Naive B cell (primary cell): Measurements from ENCODE around the gene MAPKAPK3. TPM values are rescaled to one million over a fixed set of nuclear protein-coding genes. Genes with fewer than 3 reads are reported as not detected.
"Not testable (repeated sequence)": the region's sequence is repeated elsewhere in the genome, so short reads cannot be mapped to it uniquely, and the experiment has no call there.

Experiments used
- ATAC-seq, 2 donors: fragments of 150-1000 bp; cut with Tn5 transposase; 2 replicates each; pipeline ENCODE4 v1.10.0; 2021; ENCODE audit warnings: low read depth in 2 of 2, mild to moderate bottlenecking in 2 of 2, moderate library complexity in 2 of 2
- DNase-seq: peaks from one replicate; pipeline ENCODE4 v3.0.0; 2022
- H3K27ac Mint-ChIP-seq, 6 donors: one replicate each; pipeline ENCODE4 v1.8.0; 2020 to 2022; ENCODE audit warnings: mild to moderate bottlenecking in 6 of 6, mixed read lengths in 6 of 6, moderate library complexity in 5 of 6, inconsistent platforms in 2 of 6
- H3K27me3 Mint-ChIP-seq, 3 donors: one replicate each; pipeline ENCODE4 v1.8.0; 2021 to 2022; ENCODE audit warnings: mixed read lengths in 3 of 3, mild to moderate bottlenecking in 1 of 3
- H3K36me3 Mint-ChIP-seq, 2 donors: one replicate each; pipeline ENCODE4 v1.8.0; 2020 to 2022; ENCODE audit warnings: mixed read lengths in 2 of 2, inconsistent platforms in 1 of 2, mild to moderate bottlenecking in 1 of 2
- H3K4me1 Mint-ChIP-seq, 3 donors: one replicate each; pipeline ENCODE4 v1.8.0; 2020 to 2022; ENCODE audit warnings: mixed read lengths in 3 of 3, inconsistent platforms in 1 of 3, mild to moderate bottlenecking in 1 of 3, moderate library complexity in 1 of 3
- H3K4me3 Mint-ChIP-seq, 8 donors: one replicate each; pipeline ENCODE4 v1.8.0; 2020 to 2022; ENCODE audit warnings: mild to moderate bottlenecking in 8 of 8, mixed read lengths in 8 of 8, moderate library complexity in 8 of 8, inconsistent platforms in 2 of 8
- H3K9me3 Mint-ChIP-seq, 7 donors: one replicate each; pipeline ENCODE4 v1.8.0; 2020 to 2022; ENCODE audit warnings: mixed read lengths in 7 of 7, mild to moderate bottlenecking in 5 of 7, inconsistent platforms in 2 of 7, moderate library complexity in 1 of 7
- polyA plus RNA-seq, 6 donors: library from polyadenylated mRNA; unstranded; fragments of 300-500 nt; fragmentation: Illumina TruSeq; gene quantifications; one replicate each; pipeline ENCODE4 v1.2.3, GENCODE V29; 2021; ENCODE audit warnings: low read depth in 6 of 6

MAPKAPK3 gene
- polyA plus RNA-seq, 6 donors from 2014 or later: 14.6 to 26.8 (median 19.3) TPM

DNA sequence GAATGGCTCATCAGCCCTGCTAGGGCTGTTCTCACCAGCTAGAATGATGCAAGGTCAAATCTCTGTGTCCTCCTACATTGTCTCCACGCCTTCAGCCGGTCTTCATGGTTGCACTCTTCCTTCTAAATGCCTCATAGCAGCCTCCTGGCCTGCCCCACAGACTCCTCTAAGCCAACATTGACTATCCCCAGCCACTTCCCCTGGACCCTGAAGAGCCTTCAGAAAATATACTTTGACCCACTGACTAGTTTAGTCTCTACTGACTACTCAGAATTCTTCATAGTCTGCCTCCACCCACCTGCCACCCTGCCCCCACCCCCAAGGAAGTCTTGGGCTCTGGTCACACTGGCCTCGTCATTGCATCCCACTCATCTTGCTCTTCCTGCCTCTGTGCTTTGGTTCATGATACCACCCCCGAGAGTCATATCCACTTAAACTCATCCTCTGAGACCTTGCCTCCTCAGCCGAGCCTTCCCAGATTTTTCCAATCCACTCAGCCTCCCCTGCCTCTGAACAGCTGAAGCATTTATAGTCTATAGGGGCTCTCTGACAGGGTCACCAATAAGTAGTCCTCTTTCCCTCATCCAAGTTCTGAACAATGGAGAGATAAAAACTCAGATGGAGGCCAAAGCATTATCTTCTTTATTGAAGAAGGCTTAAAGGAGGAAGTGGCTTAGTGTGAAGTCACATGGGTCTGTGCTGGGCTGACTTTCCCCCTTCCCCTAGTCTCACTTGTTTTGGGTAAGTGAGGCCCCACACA lies 48.3 kb downstream of the MAPKAPK3 start:
- no peaks in the 10 kb centered on the region for H3K9me3 Mint-ChIP-seq
- DNase-seq (no peak), ATAC-seq (no peak)
- peak overlapping the region in 2 of 6 donors; percentile 6 to 10 for H3K27ac Mint-ChIP-seq
- peak overlapping the region in 1 of 8 donors; percentile 2 for H3K4me3 Mint-ChIP-seq
- H3K36me3 Mint-ChIP-seq: no peaks in the 10 kb centered on the region
- peaks cover 1 to 5% (median 4%) of the 10 kb centered on the region in 3 donors for H3K4me1 Mint-ChIP-seq
- H3K27me3 Mint-ChIP-seq: peaks cover 0 to 9% (median 5%) of the 10 kb centered on the region in 3 donors

DNA sequence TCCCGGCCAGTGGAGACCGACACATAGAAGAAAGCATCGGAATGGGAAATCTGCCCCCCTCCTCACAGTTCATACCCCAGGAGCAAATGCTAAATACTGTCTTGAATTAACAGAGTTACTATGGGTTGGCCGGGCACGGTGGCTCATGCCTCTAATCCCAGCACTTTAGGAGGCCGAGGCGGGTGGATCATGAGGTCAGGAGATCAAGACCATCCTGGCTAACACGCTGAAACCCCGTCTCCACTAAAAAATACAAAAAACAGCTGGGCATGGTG lies 48.8 kb downstream of the MAPKAPK3 start:
- DNase-seq, H3K4me1 Mint-ChIP-seq, H3K36me3 Mint-ChIP-seq, H3K4me3 Mint-ChIP-seq, H3K9me3 Mint-ChIP-seq, H3K27me3 Mint-ChIP-seq, ATAC-seq: not testable (repeated sequence)
- H3K27ac Mint-ChIP-seq: peak overlapping the region in 1 of 6 donors; percentile 58

DNA sequence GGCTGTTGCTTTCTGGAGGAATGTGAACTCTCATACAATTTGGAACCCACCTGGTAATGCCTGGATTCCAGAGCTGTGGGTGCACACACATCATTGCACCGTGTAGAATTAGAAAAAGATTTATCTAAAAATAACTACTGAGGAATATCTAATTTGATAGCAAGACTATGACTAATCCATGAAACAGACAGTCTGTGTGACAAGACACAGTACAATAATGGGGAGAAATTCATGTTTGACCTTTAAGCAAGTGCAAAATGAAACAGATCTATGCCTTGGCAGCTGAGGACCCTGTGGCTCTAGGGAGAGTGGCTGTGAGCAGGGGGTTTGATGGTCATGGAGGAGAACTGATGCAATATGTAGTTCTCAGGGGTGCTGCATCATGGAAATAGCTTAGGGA lies 49.9 kb downstream of the MAPKAPK3 start:
- no peak overlapping the region for H3K27ac Mint-ChIP-seq
- peaks cover 1 to 5% (median 4%) of the 10 kb centered on the region in 3 donors for H3K4me1 Mint-ChIP-seq
- peaks cover 5 to 12% (median 10%) of the 10 kb centered on the region in 3 donors for H3K27me3 Mint-ChIP-seq
- no peak overlapping the region for H3K4me3 Mint-ChIP-seq
- no peaks in the 10 kb centered on the region for H3K36me3 Mint-ChIP-seq
- DNase-seq: no peak
- ATAC-seq: no peak
- no peaks in the 10 kb centered on the region for H3K9me3 Mint-ChIP-seq

DNA sequence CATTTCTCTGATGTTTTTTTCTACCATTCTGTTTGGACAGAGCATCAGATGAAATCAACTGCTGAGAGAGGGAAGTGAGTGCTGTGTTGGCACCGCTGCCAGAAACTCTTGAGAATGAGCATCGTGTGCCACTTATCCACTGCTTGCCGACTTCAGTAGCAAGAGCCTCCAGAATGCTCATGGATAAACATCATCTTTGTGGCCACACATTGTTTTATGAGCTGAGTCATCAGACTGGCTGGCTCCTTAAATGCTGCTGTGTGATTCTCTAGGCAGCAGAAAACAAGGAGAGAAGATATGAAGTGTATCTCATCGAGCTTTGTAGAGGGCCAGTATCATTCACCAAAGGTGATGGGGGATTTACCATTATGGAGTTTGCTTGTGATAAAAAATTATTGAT lies 54.4 kb downstream of the MAPKAPK3 start:
- ATAC-seq: no peak
- no peaks in the 10 kb centered on the region for H3K9me3 Mint-ChIP-seq
- H3K4me1 Mint-ChIP-seq: peaks cover 4 to 7% (median 6%) of the 10 kb centered on the region in 3 donors
- H3K36me3 Mint-ChIP-seq: no peaks in the 10 kb centered on the region
- H3K27me3 Mint-ChIP-seq: peaks cover 26 to 38% (median 35%) of the 10 kb centered on the region in 3 donors
- H3K27ac Mint-ChIP-seq: no peak overlapping the region
- DNase-seq: no peak
- H3K4me3 Mint-ChIP-seq: no peak overlapping the region

DNA sequence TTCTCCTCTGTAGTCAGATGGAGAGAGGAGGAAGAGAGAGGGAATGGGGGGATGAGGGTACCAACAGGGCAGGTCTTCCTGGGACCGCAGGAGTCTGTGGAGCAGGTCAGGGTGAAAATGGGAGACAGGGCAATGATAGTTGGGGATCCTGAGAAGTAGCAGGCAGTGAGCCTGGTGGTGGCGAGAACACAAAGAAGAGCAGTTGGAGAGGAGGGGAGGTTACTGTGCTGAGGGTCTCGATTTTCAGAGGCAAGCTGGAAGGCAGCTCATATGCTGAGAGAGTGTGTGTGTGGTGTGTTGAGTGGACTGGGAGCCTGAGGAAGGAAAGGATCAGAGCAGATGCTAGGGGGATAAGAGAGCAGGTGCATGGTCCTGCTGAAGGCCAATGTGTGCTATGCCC lies 55.7 kb downstream of the MAPKAPK3 start:
- Mint-ChIP-seq H3K4me1 (peaks cover 4 to 7% (median 6%) of the 10 kb centered on the region in 3 donors), H3K9me3 (no peaks in the 10 kb centered on the region), H3K27ac (no peak overlapping the region), H3K4me3 (peak overlapping the region in 2 of 8 donors; percentile 48 to 70), H3K27me3 (peaks cover 28 to 45% (median 33%) of the 10 kb centered on the region in 3 donors), H3K36me3 (no peaks in the 10 kb centered on the region)
- no peak for ATAC-seq
- DNase-seq: no peak

DNA sequence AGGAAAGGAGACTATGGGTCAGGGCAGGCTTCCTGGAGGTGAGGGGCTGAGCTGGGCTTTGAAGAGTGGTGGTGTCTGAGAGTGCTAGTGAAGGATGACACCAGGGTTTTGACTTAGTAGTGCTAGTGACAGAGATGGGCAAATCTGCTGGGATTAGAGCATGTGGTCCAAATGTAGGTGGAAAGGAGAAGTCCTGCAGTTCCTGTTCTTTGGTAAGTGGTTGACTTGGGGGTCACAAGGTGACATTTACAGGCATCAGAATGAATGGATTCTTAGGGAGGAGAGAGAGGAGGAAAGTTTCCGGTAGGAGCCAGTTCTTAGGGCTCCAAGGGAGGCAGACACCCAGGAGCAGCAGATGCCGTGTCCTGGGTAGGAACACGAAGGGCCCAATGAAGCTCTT lies 57.0 kb downstream of the MAPKAPK3 start:
- Mint-ChIP-seq H3K36me3 (no peaks in the 10 kb centered on the region), H3K27me3 (peaks cover 34 to 53% (median 42%) of the 10 kb centered on the region in 3 donors), H3K27ac (no peak overlapping the region), H3K9me3 (no peaks in the 10 kb centered on the region), H3K4me1 (peaks cover 4 to 7% (median 6%) of the 10 kb centered on the region in 3 donors), H3K4me3 (peak overlapping the region; percentile 61 to 85 (median 74))
- no peak for DNase-seq
- no peak for ATAC-seq

DNA sequence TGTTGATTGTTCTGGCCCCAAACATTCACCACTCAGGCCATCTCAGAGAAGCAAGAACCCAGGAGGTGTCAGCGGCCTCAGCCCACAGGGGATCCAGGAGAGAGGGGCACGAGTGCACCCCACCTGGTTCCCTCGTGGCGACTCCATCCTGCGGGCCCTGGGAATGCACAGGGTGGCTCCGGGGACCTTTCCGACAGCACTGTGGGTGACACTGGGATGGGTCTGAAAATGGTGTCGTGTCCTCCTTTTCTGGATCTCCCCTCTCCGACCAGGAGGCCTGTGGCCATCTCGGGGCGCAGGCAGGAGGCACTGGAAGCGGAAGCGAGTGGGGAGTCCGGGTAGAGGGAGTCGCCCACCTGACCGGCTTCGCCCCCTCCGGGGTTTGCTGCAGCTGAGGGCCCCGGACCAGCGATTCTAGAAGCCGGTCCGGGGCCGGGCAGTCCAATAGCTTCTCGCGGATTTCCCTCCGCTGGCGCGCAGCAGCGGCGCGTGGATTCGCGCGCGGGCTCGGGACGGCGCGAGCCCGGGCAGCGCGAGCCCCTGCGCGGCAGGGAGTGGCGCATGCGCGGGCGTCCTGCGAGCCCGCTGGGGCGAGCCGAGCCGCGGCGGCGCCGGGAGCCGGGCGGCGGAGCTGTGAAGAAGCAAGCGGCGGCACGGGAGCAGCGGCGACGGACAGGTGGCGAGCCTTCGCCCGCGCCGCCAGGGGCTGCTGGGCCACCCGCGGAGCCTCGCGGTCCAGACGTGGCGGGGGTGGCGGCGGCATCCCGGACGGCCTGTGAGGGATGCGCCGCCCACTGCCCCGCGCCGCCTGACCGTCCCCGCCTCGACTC lies 57.6 kb downstream of the MAPKAPK3 start, which contains the start of gene DOCK3:
TSS of gene DOCK3 (plus strand) at position 579 of the 830 bp plus-strand sequence. CDS start 337 bp downstream, outside the sequence.
- Mint-ChIP-seq H3K27ac (peak within 1 kb of the TSS in 1 of 6 donors; percentile 64), H3K4me3 (peak within 1 kb of the TSS; percentile 65 to 85 (median 79))

DNA sequence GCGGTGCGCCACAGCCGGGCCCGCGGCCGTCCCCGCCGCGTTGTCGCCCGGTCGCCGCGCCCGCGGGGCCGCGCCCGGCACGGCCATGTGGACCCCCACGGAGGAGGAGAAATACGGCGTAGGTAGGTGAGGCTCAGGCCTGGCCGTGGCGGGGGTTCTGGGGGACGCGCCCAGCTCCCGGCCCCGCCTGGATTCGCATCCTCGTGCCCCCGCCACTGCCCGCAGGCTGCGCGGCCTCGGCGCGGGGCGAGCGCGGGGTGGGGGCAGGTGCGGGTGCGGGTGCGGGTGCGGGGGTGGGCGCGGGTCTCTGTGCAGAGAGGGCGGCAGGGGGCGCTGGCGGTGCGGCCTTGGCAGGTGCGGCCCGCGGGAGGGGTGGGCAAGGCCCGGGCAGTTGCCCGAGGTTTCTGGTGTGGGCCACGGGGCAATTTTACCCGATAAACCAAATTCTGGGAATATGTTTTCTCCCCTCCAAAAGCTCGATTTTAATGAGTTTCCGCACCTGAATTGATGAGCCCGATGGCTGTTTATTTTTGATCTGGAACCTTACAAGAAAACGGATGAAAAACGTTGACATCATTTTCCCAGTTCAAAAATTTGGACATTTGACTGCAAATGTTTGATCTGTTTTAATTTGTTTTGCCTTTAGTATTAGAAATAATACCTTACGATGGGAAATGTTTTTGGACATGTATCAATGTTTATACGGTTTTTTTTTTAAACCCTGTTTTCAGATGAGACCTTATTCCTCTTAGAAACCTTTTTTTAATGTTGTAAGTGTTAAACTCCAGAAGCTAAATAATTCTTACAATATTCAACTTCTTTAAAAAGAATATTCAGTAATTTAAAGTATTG lies 58.5 kb downstream of the MAPKAPK3 start:
- Mint-ChIP-seq H3K4me1 (peaks cover 4 to 7% (median 6%) of the 10 kb centered on the region in 3 donors), H3K27me3 (peaks cover 42 to 53% (median 42%) of the 10 kb centered on the region in 3 donors), H3K36me3 (no peaks in the 10 kb centered on the region), H3K4me3 (peak overlapping the region; percentile 65 to 85 (median 76)), H3K27ac (peak overlapping the region in 1 of 6 donors; percentile 64), H3K9me3 (no peaks in the 10 kb centered on the region)
- DNase-seq (peak; percentile 18), ATAC-seq (peak; percentile 62)

More for the DNA sequence above, 57.6 kb downstream of the MAPKAPK3 start, which contains the start of gene DOCK3:
- H3K27me3 Mint-ChIP-seq: peaks cover 38 to 53% (median 42%) of the 10 kb centered on the region in 3 donors
- H3K36me3 Mint-ChIP-seq: no peaks in the 10 kb centered on the region
- no peaks in the 10 kb centered on the region for H3K9me3 Mint-ChIP-seq
- ATAC-seq (peak; percentile 82 to 85), DNase-seq (peak; percentile 42)
- H3K4me1 Mint-ChIP-seq: peaks cover 4 to 7% (median 6%) of the 10 kb centered on the region in 3 donors

DNA sequence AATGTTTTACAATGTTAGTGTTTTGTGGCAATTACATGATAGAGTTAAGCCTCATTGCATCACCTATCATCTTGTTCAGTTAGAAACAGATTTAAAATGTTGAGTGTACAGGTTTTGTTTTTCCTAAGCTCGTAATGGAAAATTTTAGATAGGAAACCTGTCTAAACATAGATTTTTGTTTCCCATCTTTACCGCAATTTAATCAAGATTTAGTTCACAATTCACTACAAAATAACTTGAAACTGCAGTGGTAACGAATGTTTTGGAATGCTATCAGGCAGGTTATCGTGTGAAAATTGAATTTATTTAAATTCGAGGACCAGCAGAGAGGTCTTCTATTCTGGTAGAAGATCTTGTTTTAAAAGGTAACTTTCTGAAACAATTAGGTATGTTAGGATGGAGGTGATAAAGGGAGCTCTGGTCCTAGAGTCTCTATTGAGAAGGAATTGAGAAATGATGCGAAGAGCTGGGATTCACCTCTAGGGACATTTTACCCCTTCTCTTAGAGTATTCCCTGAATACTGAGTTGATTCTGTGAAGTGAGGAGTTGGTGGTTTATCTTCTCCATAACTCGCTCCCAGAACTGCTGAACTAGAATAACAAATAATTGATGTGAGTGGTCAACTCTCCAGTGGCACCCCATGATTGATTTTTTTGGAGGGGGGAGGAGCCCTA lies 59.2 kb downstream of the MAPKAPK3 start:
- ATAC-seq (no peak), DNase-seq (no peak)
- peak overlapping the region in 5 of 8 donors; percentile 26 to 85 (median 81) for H3K4me3 Mint-ChIP-seq
- H3K36me3 Mint-ChIP-seq: no peaks in the 10 kb centered on the region
- peaks cover 4 to 7% (median 6%) of the 10 kb centered on the region in 3 donors for H3K4me1 Mint-ChIP-seq
- peaks cover 43 to 56% (median 49%) of the 10 kb centered on the region in 3 donors for H3K27me3 Mint-ChIP-seq
- no peaks in the 10 kb centered on the region for H3K9me3 Mint-ChIP-seq
- no peak overlapping the region for H3K27ac Mint-ChIP-seq

DNA sequence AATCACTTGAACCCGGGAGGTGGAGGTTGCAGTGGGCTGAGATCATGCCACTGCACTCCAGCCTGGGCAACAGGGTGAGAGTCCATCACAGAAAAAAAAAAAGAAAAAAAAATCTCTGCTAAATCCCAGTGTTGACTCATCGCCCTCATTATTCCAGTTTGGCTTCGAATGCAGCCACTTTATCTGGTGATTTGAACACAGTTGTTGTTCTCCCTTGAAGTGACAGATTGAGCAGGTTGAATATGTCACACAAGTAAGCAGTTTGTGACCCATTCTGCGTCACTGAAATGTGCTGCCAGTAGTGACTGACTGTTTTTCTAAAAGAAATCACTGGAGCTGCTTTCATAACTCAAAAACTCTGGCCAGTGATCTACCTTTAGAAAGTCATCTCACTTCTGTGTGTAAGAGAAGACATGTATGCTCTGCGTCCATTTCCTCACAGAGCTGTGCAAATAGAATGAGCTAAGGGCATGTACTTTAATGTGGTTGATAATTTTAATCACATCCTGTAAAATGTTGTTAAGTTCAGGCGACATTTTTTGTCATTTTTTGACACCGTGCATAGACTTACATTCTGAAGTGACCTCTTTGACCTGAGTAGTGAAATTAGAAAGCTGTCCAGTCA lies 70.3 kb downstream of the MAPKAPK3 start:
- Mint-ChIP-seq H3K27me3 (peaks cover 33 to 43% (median 34%) of the 10 kb centered on the region in 3 donors), H3K9me3 (no peaks in the 10 kb centered on the region), H3K27ac (no peak overlapping the region), H3K4me1 (no peaks in the 10 kb centered on the region), H3K36me3 (no peaks in the 10 kb centered on the region), H3K4me3 (no peak overlapping the region)
- DNase-seq (no peak), ATAC-seq (no peak)

DNA sequence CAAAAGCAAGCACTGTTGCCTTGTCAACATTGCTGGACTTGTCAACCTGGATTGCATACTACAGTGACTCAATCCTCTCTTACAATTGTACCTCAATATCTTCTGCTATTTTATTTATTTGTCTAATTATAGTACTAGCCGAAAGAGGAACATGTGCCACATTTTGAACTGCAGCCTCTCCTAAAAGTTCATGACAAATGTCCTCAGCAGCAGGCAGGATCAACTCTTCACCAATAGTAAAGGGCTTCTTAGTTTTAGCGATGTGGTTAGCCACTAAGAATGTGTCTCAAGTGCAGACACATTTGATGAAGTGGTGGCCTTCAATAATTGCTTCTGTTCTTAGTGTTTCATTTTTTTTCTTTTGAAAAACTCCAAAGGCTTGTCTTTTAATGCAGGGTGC lies 71.0 kb downstream of the MAPKAPK3 start:
- no peaks in the 10 kb centered on the region for H3K4me1 Mint-ChIP-seq
- no peak overlapping the region for H3K4me3 Mint-ChIP-seq
- DNase-seq: no peak
- no peak overlapping the region for H3K27ac Mint-ChIP-seq
- H3K9me3 Mint-ChIP-seq: no peaks in the 10 kb centered on the region
- ATAC-seq: no peak
- H3K27me3 Mint-ChIP-seq: peaks cover 32 to 39% (median 33%) of the 10 kb centered on the region in 3 donors
- no peaks in the 10 kb centered on the region for H3K36me3 Mint-ChIP-seq

DNA sequence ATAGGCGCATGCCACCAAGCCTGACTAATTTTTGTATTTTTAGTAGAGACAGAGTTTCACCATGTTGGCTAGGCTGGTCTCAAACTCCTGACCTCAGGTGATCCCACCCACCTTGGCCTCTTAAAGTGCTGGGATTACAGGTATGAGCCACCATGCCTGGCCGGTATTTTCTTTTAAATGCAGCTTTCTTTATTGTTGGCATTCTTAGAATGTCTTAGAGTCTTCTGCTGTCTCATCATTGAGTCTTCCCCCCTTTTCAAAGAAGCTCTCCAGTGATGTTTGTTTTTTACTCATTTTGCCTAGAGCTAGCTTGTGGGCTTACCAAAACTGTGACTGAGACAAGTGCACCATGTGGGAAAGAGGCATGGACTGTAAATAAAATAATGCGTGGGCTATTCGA lies 71.7 kb downstream of the MAPKAPK3 start:
- H3K9me3 Mint-ChIP-seq, H3K4me1 Mint-ChIP-seq, ATAC-seq, DNase-seq, H3K4me3 Mint-ChIP-seq, H3K27ac Mint-ChIP-seq, H3K36me3 Mint-ChIP-seq: not testable (repeated sequence)
- peaks cover 28 to 32% (median 32%) of the 10 kb centered on the region in 3 donors for H3K27me3 Mint-ChIP-seq
